Measurements from ENCODE around the gene TCTA. TPM values are rescaled to one million over a fixed set of nuclear protein-coding genes. Genes with fewer than 3 reads are reported as not detected.

TCTA gene
- total and polyA plus RNA-seq, 4 experiments from 2014 or later = 27.8 to 39.0 (median 37.9) TPM

- no peak overlapping the region for H3K4me3 Mint-ChIP-seq
- intact Hi-C loops (cut with micrococcal nuclease) = no loop called here
- POLR2A ChIA-PET (ENCODE audit: partially characterized antibody) = interaction anchor here (0.9 to 1.7 kb wide), 2 partner anchors 54 to 115 kb away, joined by 5 to 6 read pairs; partner anchors contain the start of gene USP4
- no peaks in the 10 kb centered on the region for H3K36me3 Mint-ChIP-seq
- Histone ChIP-seq H3K27ac (ENCODE audit: low read depth, low read length) (no peak overlapping the region), H3K4me3 (ENCODE audit: low read length in 2 of 2) (no peak overlapping the region), H3K4me1 (ENCODE audit: insufficient read depth, low read length) (no peaks in the 10 kb centered on the region), H3K27me3 (ENCODE audit: insufficient read depth, low read length) (no peaks in the 10 kb centered on the region), H3K36me3 (ENCODE audit: insufficient read depth, low read length) (no peaks in the 10 kb centered on the region), H3K9me3 (ENCODE audit: control insufficient read depth in 1 of 2, low read length in 2 of 2) (no peaks in the 10 kb centered on the region)
- no peaks in the 10 kb centered on the region for H3K4me1 Mint-ChIP-seq
- CTCF ChIA-PET (ENCODE audit: partially characterized antibody) = interaction anchor here (1.2 to 1.3 kb wide), 2 partner anchors 11 to 39 kb away, joined by 3 to 4 read pairs; no protein-coding TSS in a partner anchor
- DNase-seq = no peak
- peak overlapping the region in 1 of 7 donors; percentile 60 for H3K27ac Mint-ChIP-seq
- H3K27me3 Mint-ChIP-seq = peaks cover 0 to 3% of the 10 kb centered on the region in 2 donors
- no peaks in the 10 kb centered on the region for H3K9me3 Mint-ChIP-seq
Observed at GRCh38 chr3:49454898-49455681, 42.9 kb downstream of the TCTA start.

GRCh38 chr3:49456466-49456865 lies 44.2 kb downstream of the TCTA start:
- H3K27me3 Mint-ChIP-seq = peaks cover 0 to 3% of the 10 kb centered on the region in 2 donors
- ChIA-PET POLR2A (ENCODE audit: partially characterized antibody) (no interaction called here), CTCF (ENCODE audit: partially characterized antibody) (interaction anchor here (1.2 kb wide), 1 partner anchor 12 kb away, joined by 3 read pairs; no protein-coding TSS in a partner anchor)
- H3K9me3 Mint-ChIP-seq = no peaks in the 10 kb centered on the region
- no peak for DNase-seq
- H3K36me3 Mint-ChIP-seq = no peaks in the 10 kb centered on the region
- H3K4me1 ChIP-seq (ENCODE audit: insufficient read depth, low read length) = no peaks in the 10 kb centered on the region
- intact Hi-C loops (cut with micrococcal nuclease) = no loop called here
- no peak overlapping the region for H3K27ac Mint-ChIP-seq
- no peak overlapping the region for H3K27ac ChIP-seq (ENCODE audit: low read depth, low read length)
- H3K4me3 Mint-ChIP-seq = peak overlapping the region in 1 of 8 donors; percentile 52
- no peaks in the 10 kb centered on the region for H3K4me1 Mint-ChIP-seq
- no peak overlapping the region for H3K4me3 ChIP-seq (ENCODE audit: low read length in 2 of 2)
- no peaks in the 10 kb centered on the region for H3K36me3 ChIP-seq (ENCODE audit: insufficient read depth, low read length)
- no peaks in the 10 kb centered on the region for H3K9me3 ChIP-seq (ENCODE audit: control insufficient read depth in 1 of 2, low read length in 2 of 2)
- no peaks in the 10 kb centered on the region for H3K27me3 ChIP-seq (ENCODE audit: insufficient read depth, low read length)

DNA sequence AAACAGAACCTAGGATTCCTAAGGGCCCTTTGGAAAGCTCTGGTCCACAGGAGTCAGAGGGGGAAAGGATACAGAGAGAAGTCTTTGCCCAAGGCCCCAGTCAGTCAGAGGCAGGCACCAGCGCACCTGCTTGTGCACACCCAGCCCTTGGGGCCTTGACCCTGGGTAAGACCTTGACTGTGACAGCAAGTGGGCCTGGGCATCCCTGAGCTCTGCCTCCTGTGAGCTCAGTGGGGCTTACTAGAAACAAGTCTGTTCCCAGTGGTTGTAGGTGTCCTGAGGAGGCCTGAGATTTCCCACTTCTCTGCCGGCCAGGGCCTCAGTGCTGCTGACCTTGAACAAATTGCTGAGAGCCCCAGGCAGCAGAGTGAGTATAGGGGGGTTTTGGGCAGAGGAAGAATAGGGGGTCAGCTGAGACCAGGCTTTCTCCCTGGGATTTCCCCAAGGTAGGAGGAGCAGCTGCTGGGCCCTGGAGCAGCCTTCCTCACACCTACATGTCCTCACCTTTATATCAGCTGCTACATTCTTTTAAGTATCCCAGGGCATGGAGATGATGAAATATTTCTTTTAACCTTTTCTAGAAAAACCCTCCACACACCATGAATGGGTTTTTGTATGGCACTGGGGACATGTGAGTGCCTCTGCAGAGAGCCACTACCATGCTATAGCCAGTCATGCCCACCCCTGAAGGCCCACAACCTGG lies 48.1 kb downstream of the TCTA start:
- Mint-ChIP-seq H3K27me3 (peaks cover 0 to 3% of the 10 kb centered on the region in 2 donors), H3K36me3 (no peaks in the 10 kb centered on the region), H3K27ac (no peak overlapping the region), H3K4me1 (no peaks in the 10 kb centered on the region), H3K9me3 (no peaks in the 10 kb centered on the region), H3K4me3 (no peak overlapping the region)
- no peak for DNase-seq
- intact Hi-C loops (cut with micrococcal nuclease) = no loop called here
- CTCF ChIA-PET (ENCODE audit: partially characterized antibody) = interaction anchor here (1.1 kb wide), 1 partner anchor 11 kb away, joined by 4 read pairs; no protein-coding TSS in a partner anchor
- H3K27ac ChIP-seq (ENCODE audit: low read depth, low read length) = no peak overlapping the region
- H3K9me3 ChIP-seq (ENCODE audit: control insufficient read depth in 1 of 2, low read length in 2 of 2) = no peaks in the 10 kb centered on the region
- H3K4me1 ChIP-seq (ENCODE audit: insufficient read depth, low read length) = no peaks in the 10 kb centered on the region
- POLR2A ChIA-PET (ENCODE audit: partially characterized antibody) = interaction anchor here (0.6 to 1.9 kb wide), 3 partner anchors 10 to 120 kb away, joined by 3 to 6 read pairs (median 4); partner anchors contain the start of genes DAG1 and USP4
- H3K36me3 ChIP-seq (ENCODE audit: insufficient read depth, low read length) = no peaks in the 10 kb centered on the region
- no peaks in the 10 kb centered on the region for H3K27me3 ChIP-seq (ENCODE audit: insufficient read depth, low read length)
- H3K4me3 ChIP-seq (ENCODE audit: low read length in 2 of 2) = no peak overlapping the region

- ChIA-PET POLR2A (ENCODE audit: partially characterized antibody) (interaction anchor here (0.6 to 1.9 kb wide), 3 partner anchors 9 to 121 kb away, joined by 3 to 6 read pairs (median 4); partner anchors contain the start of genes DAG1 and USP4), CTCF (ENCODE audit: partially characterized antibody) (interaction anchor here (1.1 kb wide), 1 partner anchor 11 kb away, joined by 4 read pairs; no protein-coding TSS in a partner anchor)
- Mint-ChIP-seq H3K4me1 (no peaks in the 10 kb centered on the region), H3K9me3 (no peaks in the 10 kb centered on the region), H3K27ac (peak overlapping the region in 1 of 7 donors; percentile 25), H3K36me3 (no peaks in the 10 kb centered on the region), H3K27me3 (peaks cover 0 to 3% of the 10 kb centered on the region in 2 donors), H3K4me3 (no peak overlapping the region)
- Histone ChIP-seq H3K4me1 (ENCODE audit: insufficient read depth, low read length) (no peaks in the 10 kb centered on the region), H3K27ac (ENCODE audit: low read depth, low read length) (no peak overlapping the region), H3K9me3 (ENCODE audit: control insufficient read depth in 1 of 2, low read length in 2 of 2) (no peaks in the 10 kb centered on the region), H3K36me3 (ENCODE audit: insufficient read depth, low read length) (no peaks in the 10 kb centered on the region), H3K27me3 (ENCODE audit: insufficient read depth, low read length) (no peaks in the 10 kb centered on the region), H3K4me3 (ENCODE audit: low read length in 2 of 2) (no peak overlapping the region)
- no peak for DNase-seq
- intact Hi-C loops (cut with micrococcal nuclease) = no loop called here
Observed at GRCh38 chr3:49460956-49461355, 48.7 kb downstream of the TCTA start.

DNA sequence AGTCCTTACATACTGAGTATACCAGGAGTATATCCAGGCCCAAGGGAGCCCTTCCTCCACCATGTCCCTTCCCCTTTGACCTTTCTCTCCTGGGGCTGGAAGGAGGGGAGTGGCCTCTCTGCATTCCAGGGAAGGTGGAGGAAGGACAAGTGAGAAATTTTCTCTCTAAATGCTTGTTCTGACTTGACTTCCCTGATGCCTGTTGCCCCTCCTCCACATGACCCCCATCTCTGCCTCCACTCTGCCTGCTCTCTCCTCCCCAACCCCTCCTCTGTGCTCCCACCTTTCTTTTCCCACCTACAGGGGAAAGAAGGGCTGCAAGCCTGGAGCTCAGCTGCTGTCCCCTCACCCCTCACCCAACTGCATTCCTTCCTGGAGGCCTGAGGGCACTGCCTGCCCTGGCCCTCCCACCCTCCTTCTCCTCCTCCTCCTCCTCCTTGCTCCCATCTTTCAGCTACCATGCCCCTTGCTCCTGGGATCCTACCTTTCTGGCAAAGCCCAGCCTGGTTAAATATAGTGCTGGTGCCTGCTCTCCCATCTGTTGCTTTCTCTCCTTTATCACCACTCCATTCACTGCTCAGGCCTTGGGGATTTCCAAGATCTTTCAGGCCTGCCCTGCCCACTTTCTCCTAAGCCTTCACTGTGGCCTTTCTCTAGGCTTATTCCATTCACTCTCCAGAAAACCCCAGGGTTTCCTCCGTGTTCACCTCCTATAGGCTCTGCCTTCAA lies 49.4 kb downstream of the TCTA start:
- H3K4me3 Mint-ChIP-seq = no peak overlapping the region

GRCh38 chr3:49462222-49462621 lies 50.0 kb downstream of the TCTA start:
- intact Hi-C loops (cut with micrococcal nuclease) = no loop called here
- no peak for DNase-seq
- Histone ChIP-seq H3K27ac (ENCODE audit: low read depth, low read length) (no peak overlapping the region), H3K27me3 (ENCODE audit: insufficient read depth, low read length) (no peaks in the 10 kb centered on the region), H3K9me3 (ENCODE audit: control insufficient read depth in 1 of 2, low read length in 2 of 2) (no peaks in the 10 kb centered on the region), H3K36me3 (ENCODE audit: insufficient read depth, low read length) (no peaks in the 10 kb centered on the region), H3K4me1 (ENCODE audit: insufficient read depth, low read length) (no peaks in the 10 kb centered on the region), H3K4me3 (ENCODE audit: low read length in 2 of 2) (no peak overlapping the region)
- no peak overlapping the region for H3K4me3 Mint-ChIP-seq
- ChIA-PET CTCF (ENCODE audit: partially characterized antibody) (interaction anchor here (0.7 kb wide), 1 partner anchor 368 kb away, joined by 3 read pairs; the partner anchor contains the start of gene QRICH1), POLR2A (ENCODE audit: partially characterized antibody) (no interaction called here)
- H3K27ac Mint-ChIP-seq = no peak overlapping the region
- H3K4me1 Mint-ChIP-seq = no peaks in the 10 kb centered on the region
- H3K9me3 Mint-ChIP-seq = no peaks in the 10 kb centered on the region
- no peaks in the 10 kb centered on the region for H3K36me3 Mint-ChIP-seq
- peaks cover 0 to 3% of the 10 kb centered on the region in 2 donors for H3K27me3 Mint-ChIP-seq

More for the DNA sequence above, 49.4 kb downstream of the TCTA start:
- no peaks in the 10 kb centered on the region for H3K4me1 ChIP-seq (ENCODE audit: insufficient read depth, low read length)
- H3K9me3 ChIP-seq (ENCODE audit: control insufficient read depth in 1 of 2, low read length in 2 of 2) = no peaks in the 10 kb centered on the region
- no peak overlapping the region for H3K27ac ChIP-seq (ENCODE audit: low read depth, low read length)
- peaks cover 0 to 3% of the 10 kb centered on the region in 2 donors for H3K27me3 Mint-ChIP-seq
- DNase-seq = no peak
- no peaks in the 10 kb centered on the region for H3K36me3 Mint-ChIP-seq
- H3K4me1 Mint-ChIP-seq = no peaks in the 10 kb centered on the region
- ChIA-PET CTCF (ENCODE audit: partially characterized antibody) (no interaction called here), POLR2A (ENCODE audit: partially characterized antibody) (interaction anchor here (1.7 to 1.9 kb wide), 2 partner anchors 8 to 122 kb away, joined by 4 to 6 read pairs; partner anchors contain the start of genes DAG1 and USP4)
- peak overlapping the region in 2 of 7 donors; percentile 15 to 69 for H3K27ac Mint-ChIP-seq
- H3K36me3 ChIP-seq (ENCODE audit: insufficient read depth, low read length) = no peaks in the 10 kb centered on the region
- no peaks in the 10 kb centered on the region for H3K27me3 ChIP-seq (ENCODE audit: insufficient read depth, low read length)
- intact Hi-C loops (cut with micrococcal nuclease) = no loop called here
- H3K9me3 Mint-ChIP-seq = no peaks in the 10 kb centered on the region
- H3K4me3 ChIP-seq (ENCODE audit: low read length in 2 of 2) = no peak overlapping the region

Data from CD4-positive, alpha-beta memory T cell (primary cell).